ENCODE data around the gene USP17L30.
"Not testable (repeated sequence)": the region's sequence is repeated elsewhere in the genome, so short reads cannot be mapped to it uniquely, and the experiment has no call there.

Gene USP17L30

DNA sequence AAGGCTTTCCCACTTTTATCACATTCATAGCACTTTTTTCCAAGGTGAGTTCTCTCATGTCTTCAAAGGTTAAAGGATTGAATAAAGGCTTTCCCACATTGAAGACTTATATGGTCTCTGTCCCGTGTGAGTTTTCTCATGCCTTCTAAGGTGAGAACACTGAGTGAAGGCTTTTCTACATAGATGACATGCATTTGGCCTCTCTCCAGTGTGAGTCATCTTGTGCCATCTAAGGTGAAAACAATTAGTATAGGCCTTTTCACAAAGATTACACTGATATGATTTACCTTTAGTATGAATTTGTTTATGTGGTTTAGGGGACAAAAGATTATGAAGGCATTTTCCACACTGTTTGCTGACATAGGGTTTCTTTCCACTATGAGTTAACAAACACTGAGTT lies 21.2 kb downstream of the USP17L30 start:
- no peak overlapping the region for H3K9ac ChIP-seq
- peaks cover 5% of the 10 kb centered on the region; the same call in 1 of the 2 replicates for H3K9me3 ChIP-seq
- no peak for TF ChIP-seq Cebpa-rat (IDR thresholded peaks at IDR 0.05)
- H3K4me1 ChIP-seq: peaks cover 6% of the 10 kb centered on the region
- no peaks in the 10 kb centered on the region for H3K27me3 ChIP-seq
- no peak overlapping the region for H3K4me3 ChIP-seq
- no peak overlapping the region for H3K27ac ChIP-seq
- no peaks in the 10 kb centered on the region for H4K20me1 ChIP-seq
- H3K4me2 ChIP-seq: no peak overlapping the region
- no peaks in the 10 kb centered on the region for H3K36me3 ChIP-seq

DNA sequence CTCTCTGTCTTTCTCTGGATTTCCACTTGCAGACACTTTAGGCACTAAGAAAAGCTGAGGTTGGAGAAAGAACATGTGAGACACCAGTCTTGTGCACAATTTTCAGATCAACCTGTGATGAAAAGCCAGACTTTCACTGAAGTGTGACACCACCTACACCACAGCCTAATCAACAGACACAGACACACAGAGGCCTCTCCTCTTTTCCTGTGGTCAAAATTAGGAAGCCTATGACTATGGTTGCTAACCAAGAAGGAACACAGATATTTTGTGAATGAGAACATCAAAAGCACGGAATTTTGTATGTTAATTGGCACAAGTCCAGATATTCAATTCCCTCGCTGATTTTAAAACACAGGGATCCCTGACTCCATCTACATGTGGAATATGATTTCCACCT lies 26.1 kb downstream of the USP17L30 start:
- H3K36me3 ChIP-seq, H3K9ac ChIP-seq, H3K9me3 ChIP-seq, H3K27ac ChIP-seq, H4K20me1 ChIP-seq, H3K4me3 ChIP-seq, H3K27me3 ChIP-seq: not testable (repeated sequence)
- peaks cover 13% of the 10 kb centered on the region for H3K4me1 ChIP-seq
- H3K4me2 ChIP-seq: peak overlapping the region; percentile 31

DNA sequence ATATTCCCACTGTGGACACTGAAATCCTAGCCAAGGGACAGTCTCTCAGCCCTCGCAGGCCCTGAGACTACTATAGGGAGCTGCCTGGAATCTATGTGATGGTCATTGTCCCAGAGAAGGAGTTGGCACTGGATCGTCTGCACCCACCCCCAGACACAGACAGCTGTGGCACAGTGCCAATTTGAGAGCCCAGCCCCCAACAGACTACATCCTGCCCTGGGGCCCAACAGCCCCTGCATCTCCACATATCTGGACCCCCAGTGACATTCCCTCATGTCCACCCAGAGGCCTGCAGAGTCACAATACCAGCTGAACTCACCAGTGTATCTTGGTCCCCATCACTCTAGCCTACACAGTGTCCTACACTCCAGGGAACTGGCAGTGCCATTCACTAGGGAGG lies 42.8 kb downstream of the USP17L30 start:
- not testable (repeated sequence) for H3K36me3 ChIP-seq, H3K27ac ChIP-seq, H3K4me2 ChIP-seq, H3K4me1 ChIP-seq, H4K20me1 ChIP-seq, H3K27me3 ChIP-seq, H3K9me3 ChIP-seq, H3K4me3 ChIP-seq, H3K9ac ChIP-seq

DNA sequence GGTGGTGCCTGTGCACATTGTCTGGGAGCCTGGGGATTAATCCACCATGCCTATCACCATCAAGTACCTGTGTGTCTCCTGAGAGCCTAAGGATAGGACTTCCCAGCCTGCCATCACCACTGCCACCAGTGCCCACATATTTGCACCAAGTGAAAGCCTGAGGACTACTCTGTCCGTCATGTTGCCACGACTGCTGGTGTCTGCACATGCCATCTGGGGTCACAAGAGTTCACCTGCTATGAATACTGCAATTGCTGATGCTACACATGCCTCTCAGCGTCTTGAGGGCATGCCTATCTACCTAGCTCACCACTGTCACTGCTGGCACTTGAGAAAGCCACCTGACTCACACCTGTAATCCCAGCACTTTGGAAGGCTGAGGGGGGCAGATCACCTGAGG lies 43.6 kb downstream of the USP17L30 start:
- not testable (repeated sequence) for H3K4me2 ChIP-seq, H4K20me1 ChIP-seq, H3K27me3 ChIP-seq, H3K4me1 ChIP-seq, H3K27ac ChIP-seq, H3K9ac ChIP-seq, H3K4me3 ChIP-seq, H3K36me3 ChIP-seq, H3K9me3 ChIP-seq

DNA sequence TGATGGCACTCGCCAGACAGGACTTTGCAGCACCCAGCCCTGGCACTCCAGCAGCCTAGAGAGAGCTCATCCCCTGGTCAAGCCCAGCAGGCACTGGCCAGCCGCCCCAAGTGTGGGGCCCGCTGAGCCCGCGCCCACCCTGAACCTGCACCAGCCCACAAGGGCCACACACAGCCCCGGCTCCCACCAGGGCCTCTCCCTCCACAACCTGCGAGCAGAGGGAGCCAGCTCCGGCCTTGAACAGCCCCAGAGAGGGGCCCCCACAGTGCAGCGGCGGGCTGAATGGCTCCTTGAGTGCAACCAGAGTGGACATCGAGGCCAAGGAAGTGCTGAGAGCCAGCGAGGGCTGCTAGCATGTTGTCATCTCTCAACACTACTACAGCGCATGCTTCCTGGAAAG lies 46.9 kb downstream of the USP17L30 start:
- Histone ChIP-seq H3K4me2 (no peak overlapping the region), H3K27ac (no peak overlapping the region), H3K27me3 (no peaks in the 10 kb centered on the region), H3K4me3 (no peak overlapping the region), H3K4me1 (no peaks in the 10 kb centered on the region), H4K20me1 (no peaks in the 10 kb centered on the region), H3K9ac (no peak overlapping the region), H3K36me3 (no peaks in the 10 kb centered on the region), H3K9me3 (peaks cover 11% of the 10 kb centered on the region)
- TF ChIP-seq Cebpa-rat (IDR thresholded peaks at IDR 0.05): no peak

Measured in BLaER1 (cell line).